Measurements from ENCODE around the gene SEC24D.

SEC24D gene

GRCh38 chr4:118711052-118711451 lies 124.9 kb downstream of the SEC24D start:
- no peak for DNase-seq

GRCh38 chr4:118703118-118703517 lies 132.8 kb downstream of the SEC24D start:
- no peak for DNase-seq

- DNase-seq = peak; percentile 90
Measured at GRCh38 chr4:118684873-118685811, 150.8 kb downstream of the SEC24D start, which contains the start of gene METTL14. TSS of gene METTL14 (plus strand) at chr4:118685392. CDS start at chr4:118685535, 143 bp downstream.

GRCh38 chr4:118683513-118683912 lies 152.4 kb downstream of the SEC24D start:
- DNase-seq = no peak

- no peak for DNase-seq
Measured at GRCh38 chr4:118682928-118683327, 153.0 kb downstream of the SEC24D start.

GRCh38 chr4:118680808-118681207 lies 155.1 kb downstream of the SEC24D start:
- DNase-seq = no peak

GRCh38 chr4:118676128-118676527 lies 159.8 kb downstream of the SEC24D start:
- no peak for DNase-seq

Measured in NCI-H1092 (cell line).